Measurements from ENCODE around the gene CTSA.

The CTSA gene

GRCh38 chr20:45860560-45861220 lies 30.4 kb upstream of the CTSA start:
- H4K20me1 ChIP-seq (ENCODE audit: insufficient read depth, low read length): no peaks in the 10 kb centered on the region
- no peak overlapping the region for H3K27ac ChIP-seq (ENCODE audit: low read depth, low read length, poor library complexity, severe bottlenecking)
- no peak overlapping the region; the same call in 1 of the 2 replicates for H3K4me2 ChIP-seq (ENCODE audit: low read length)
- H3K4me1 ChIP-seq (ENCODE audit: insufficient read depth, low read length, severe bottlenecking): peaks cover 40% of the 10 kb centered on the region
- peaks cover 6% of the 10 kb centered on the region; the same call in 1 of the 2 replicates for H3K79me2 ChIP-seq (ENCODE audit: insufficient read depth, low read length)
- H3K9me2 ChIP-seq (ENCODE audit: low read depth, low read length): no peaks in the 10 kb centered on the region
- H3K36me3 ChIP-seq (ENCODE audit: insufficient read depth, low read length): no peaks in the 10 kb centered on the region
- H2AFZ ChIP-seq (ENCODE audit: low read length): no peak overlapping the region
- no peaks in the 10 kb centered on the region for H3F3A ChIP-seq (ENCODE audit: insufficient read depth, low read length)
- no peak overlapping the region for H3K9ac ChIP-seq (ENCODE audit: low read length)
- H3K27me3 ChIP-seq (ENCODE audit: insufficient read depth, low read length): no peaks in the 10 kb centered on the region
- no peak for TF ChIP-seq EZH2 (IDR thresholded peaks at IDR 0.05; ENCODE audit: borderline replicate concordance, low read length)
- no peak for TF ChIP-seq CTCF (IDR thresholded peaks at IDR 0.05; ENCODE audit: low read length)
- H3K4me3 ChIP-seq (ENCODE audit: low read depth, low read length, poor library complexity, severe bottlenecking): no peak overlapping the region
- H3K9me3 ChIP-seq (ENCODE audit: low read length): no peaks in the 10 kb centered on the region

GRCh38 chr20:45861221-45862075 lies 29.7 kb upstream of the CTSA start:
- Histone ChIP-seq H3K9me2 (ENCODE audit: low read depth, low read length) (no peaks in the 10 kb centered on the region), H3K27me3 (ENCODE audit: insufficient read depth, low read length) (no peaks in the 10 kb centered on the region), H3K36me3 (ENCODE audit: insufficient read depth, low read length) (no peaks in the 10 kb centered on the region), H3K27ac (ENCODE audit: low read depth, low read length, poor library complexity, severe bottlenecking) (no peak overlapping the region), H3K4me2 (ENCODE audit: low read length) (no peak overlapping the region), H3K9ac (ENCODE audit: low read length) (no peak overlapping the region), H3K79me2 (ENCODE audit: insufficient read depth, low read length) (no peaks in the 10 kb centered on the region), H3K4me3 (ENCODE audit: low read depth, low read length, poor library complexity, severe bottlenecking) (no peak overlapping the region), H3K9me3 (ENCODE audit: low read length) (no peaks in the 10 kb centered on the region), H4K20me1 (ENCODE audit: insufficient read depth, low read length) (no peaks in the 10 kb centered on the region), H3F3A (ENCODE audit: insufficient read depth, low read length) (no peaks in the 10 kb centered on the region), H2AFZ (ENCODE audit: low read length) (no peak overlapping the region), H3K4me1 (ENCODE audit: insufficient read depth, low read length, severe bottlenecking) (peaks cover 32% of the 10 kb centered on the region)
- TF ChIP-seq CTCF (IDR thresholded peaks at IDR 0.05; ENCODE audit: low read length): no peak

- Histone ChIP-seq H3K9me2 (ENCODE audit: low read depth, low read length) (no peaks in the 10 kb centered on the region), H3K4me2 (ENCODE audit: low read length) (no peak overlapping the region), H3K79me2 (ENCODE audit: insufficient read depth, low read length) (no peaks in the 10 kb centered on the region), H3K36me3 (ENCODE audit: insufficient read depth, low read length) (no peaks in the 10 kb centered on the region), H2AFZ (ENCODE audit: low read length) (no peak overlapping the region), H4K20me1 (ENCODE audit: insufficient read depth, low read length) (no peaks in the 10 kb centered on the region), H3K27ac (ENCODE audit: low read depth, low read length, poor library complexity, severe bottlenecking) (no peak overlapping the region), H3K27me3 (ENCODE audit: insufficient read depth, low read length) (no peaks in the 10 kb centered on the region), H3K9ac (ENCODE audit: low read length) (no peak overlapping the region), H3F3A (ENCODE audit: insufficient read depth, low read length) (no peaks in the 10 kb centered on the region), H3K4me3 (ENCODE audit: low read depth, low read length, poor library complexity, severe bottlenecking) (no peak overlapping the region), H3K9me3 (ENCODE audit: low read length) (no peaks in the 10 kb centered on the region), H3K4me1 (ENCODE audit: insufficient read depth, low read length, severe bottlenecking) (peaks cover 21% of the 10 kb centered on the region)
- no peak for TF ChIP-seq EZH2 (IDR thresholded peaks at IDR 0.05; ENCODE audit: borderline replicate concordance, low read length)
- TF ChIP-seq CTCF (IDR thresholded peaks at IDR 0.05; ENCODE audit: low read length): no peak
These were observed 27.3 kb upstream of the CTSA start for GRCh38 chr20:45863543-45864470.

All from OCI-LY1 (cell line).